SIG-M5 (cell line): Measurements from ENCODE around the gene TSPAN5.
"Not testable (repeated sequence)": the region's sequence is repeated elsewhere in the genome, so short reads cannot be mapped to it uniquely, and the experiment has no call there.

ENCODE experiments used
- DNase-seq: peaks from one replicate; lab custom pipeline; 2025; lab: John Stamatoyannopoulos, UW

Gene TSPAN5

GRCh38 chr4:98496152-98496845 lies 162.1 kb downstream of the TSPAN5 start:
- no peak for DNase-seq

GRCh38 chr4:98493296-98493695 lies 165.1 kb downstream of the TSPAN5 start:
- no peak for DNase-seq

GRCh38 chr4:98491899-98492559 lies 166.4 kb downstream of the TSPAN5 start:
- DNase-seq, result no peak

- DNase-seq, result no peak
Measured at GRCh38 chr4:98490251-98490650, 168.2 kb downstream of the TSPAN5 start.

- no peak for DNase-seq
Measured at GRCh38 chr4:98485816-98486345, 172.5 kb downstream of the TSPAN5 start.

GRCh38 chr4:98484031-98484430 lies 174.4 kb downstream of the TSPAN5 start:
- DNase-seq, result no peak

- DNase-seq, result no peak
Measured at GRCh38 chr4:98482847-98483806, 175.3 kb downstream of the TSPAN5 start.

GRCh38 chr4:98482503-98482846 lies 175.9 kb downstream of the TSPAN5 start:
- DNase-seq, result no peak

- no peak for DNase-seq
Measured at GRCh38 chr4:98481167-98481566, 177.2 kb downstream of the TSPAN5 start.

- no peak for DNase-seq
Measured at GRCh38 chr4:98480535-98480934, 177.9 kb downstream of the TSPAN5 start.

GRCh38 chr4:98479590-98479989 lies 178.8 kb downstream of the TSPAN5 start:
- not testable (repeated sequence) for DNase-seq

GRCh38 chr4:98476891-98477290 lies 181.5 kb downstream of the TSPAN5 start:
- DNase-seq, result no peak

GRCh38 chr4:98474408-98474844 lies 184.0 kb downstream of the TSPAN5 start:
- no peak for DNase-seq

- no peak for DNase-seq
Measured at GRCh38 chr4:98473046-98473445, 185.4 kb downstream of the TSPAN5 start.

- no peak for DNase-seq
Measured at GRCh38 chr4:98470831-98471230, 187.6 kb downstream of the TSPAN5 start.

- DNase-seq, result no peak
Measured at GRCh38 chr4:98470366-98470765, 188.0 kb downstream of the TSPAN5 start.

GRCh38 chr4:98469771-98470170 lies 188.6 kb downstream of the TSPAN5 start:
- DNase-seq, result no peak

GRCh38 chr4:98468709-98469108 lies 189.7 kb downstream of the TSPAN5 start:
- no peak for DNase-seq

GRCh38 chr4:98467627-98468072 lies 190.8 kb downstream of the TSPAN5 start:
- DNase-seq, result no peak

- DNase-seq, result no peak
Measured at GRCh38 chr4:98466868-98467599, 191.4 kb downstream of the TSPAN5 start.

- DNase-seq, result no peak
Measured at GRCh38 chr4:98462487-98462886, 195.9 kb downstream of the TSPAN5 start.
